VCaP (cell line): Measurements from ENCODE around the gene SUFU.

ENCODE experiments used
- H3K27ac ChIP-seq: fragments of 450-650 bp; 2 replicates; pipeline ENCODE4 v1.5.1; 2017
- CTCF ChIP-seq: fragments of 450-650 bp; conservative IDR thresholded peaks from 2 replicates; pipeline ENCODE4 v1.5.1; 2017; ENCODE audit warnings: mild to moderate bottlenecking, moderate library complexity

Gene SUFU

GRCh38 chr10:102564209-102564834 is 60.5 kb downstream of the SUFU start:
- H3K27ac ChIP-seq = no peak overlapping the region
- no peak for TF ChIP-seq CTCF

GRCh38 chr10:102565793-102566192 is 62.0 kb downstream of the SUFU start:
- TF ChIP-seq CTCF = no peak
- no peak overlapping the region for H3K27ac ChIP-seq

- TF ChIP-seq CTCF = no peak
- H3K27ac ChIP-seq = no peak overlapping the region
These were observed 75.0 kb downstream of the SUFU start for GRCh38 chr10:102578782-102579181.

GRCh38 chr10:102579328-102579727 is 75.6 kb downstream of the SUFU start:
- H3K27ac ChIP-seq = no peak overlapping the region
- no peak for TF ChIP-seq CTCF

GRCh38 chr10:102580230-102580629 is 76.5 kb downstream of the SUFU start:
- H3K27ac ChIP-seq = no peak overlapping the region
- TF ChIP-seq CTCF = no peak

- no peak for TF ChIP-seq CTCF
- H3K27ac ChIP-seq = peak overlapping the region; percentile 31
These were observed 77.6 kb downstream of the SUFU start for GRCh38 chr10:102581401-102581800.

GRCh38 chr10:102581981-102582580 is 78.3 kb downstream of the SUFU start:
- H3K27ac ChIP-seq = peak overlapping the region; percentile 31
- TF ChIP-seq CTCF = no peak
